MM.1S (cell line): Measurements from ENCODE around the gene CTNNA3.

ENCODE experiments used
- CTCF ChIP-seq: fragments of 300-600 bp; sonication (generic); IDR thresholded peaks from 2 replicates; pipeline ENCODE4 v1.5.1; 2016; ENCODE audit warnings: antibody characterized with exemption, low read length, mixed read lengths
- EZH2phosphoT487 ChIP-seq: fragments of 300-600 bp; sonication (generic); IDR thresholded peaks from 2 replicates; pipeline ENCODE4 v1.6.1; 2018; ENCODE audit warnings: antibody characterized with exemption, low read length

DNA sequence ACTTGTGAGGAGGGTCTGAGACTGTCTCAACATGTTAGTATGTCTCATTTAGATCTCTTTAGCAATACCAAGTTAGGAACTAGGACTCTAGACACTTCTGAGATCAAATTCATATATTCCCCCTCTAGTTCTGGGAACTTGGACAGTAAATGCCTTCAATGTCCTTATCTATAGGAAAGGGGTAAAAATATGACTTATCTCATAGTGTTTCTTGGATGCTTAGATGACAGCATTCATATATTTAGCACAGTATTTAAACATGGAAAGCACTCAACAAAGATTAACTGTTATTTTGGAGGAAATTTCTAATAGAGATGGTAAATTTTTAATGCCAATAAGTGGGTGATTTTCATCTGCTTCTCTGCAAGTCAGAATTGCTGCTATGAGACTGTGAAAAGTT, 154.6 kb downstream of the CTNNA3 start:
- TF ChIP-seq CTCF (no peak), EZH2phosphoT487 (no peak)
